Vagina (tissue), 2 donors: ENCODE results near the gene POU2F1.

ENCODE experiments used
- POLR2A ChIP-seq, 2 donors: fragments of 450-650 bp; IDR thresholded peaks; one replicate each; pipeline ENCODE4 v1.6.1; 2017; ENCODE audit warnings: antibody characterized with exemption in 2 of 2, mild to moderate bottlenecking in 2 of 2, moderate library complexity in 2 of 2
- POLR2AphosphoS5 ChIP-seq, 2 donors: sonication (generic); formaldehyde crosslinking; IDR thresholded peaks; one replicate each; pipeline ENCODE4 v1.9.0; 2017; ENCODE audit warnings: antibody characterized with exemption in 2 of 2, mild to moderate bottlenecking in 2 of 2, low read depth in 1 of 2; ENCODE audit not compliant: insufficient read depth in 1 of 2
- TF ChIP-seq, protein P1 (sequence below), 3 experiments: fragments of 450-650 bp in 2 of 3; fragments of 200-600 bp in 1 of 3; sonication (generic) in 1 of 3; IDR thresholded peaks; one replicate each; pipeline ENCODE4 v1.5.1; 2017 to 2019; ENCODE audit warnings: antibody characterized with exemption in 3 of 3, mild to moderate bottlenecking in 2 of 3, moderate library complexity in 2 of 3

DNA sequence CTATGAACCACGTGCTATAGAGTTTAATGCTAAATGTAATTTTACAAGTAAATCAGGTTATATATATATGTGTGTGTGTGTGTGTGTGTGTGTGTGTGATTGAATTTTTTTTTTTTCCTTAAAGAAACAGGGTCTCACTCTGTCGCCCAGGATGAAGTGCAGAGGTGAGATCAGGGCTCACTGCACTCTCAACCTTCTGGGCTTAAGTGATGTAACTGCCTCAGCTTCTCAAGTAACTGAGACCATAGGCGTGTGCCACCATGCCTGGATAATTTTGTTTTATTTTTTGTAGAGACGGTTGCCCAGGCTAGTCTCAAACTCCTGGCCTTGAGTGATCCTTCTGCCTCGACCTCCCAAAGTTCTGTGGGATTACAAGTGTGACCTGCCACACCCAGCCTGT lies 26.3 kb downstream of the POU2F1 start:
- TF ChIP-seq POLR2A (IDR thresholded peaks at IDR 0.05) (no peak), POLR2AphosphoS5 (IDR thresholded peaks at IDR 0.05; ENCODE audit: insufficient read depth in 1 of 2, low read depth in 1 of 2) (no peak)
- TF ChIP-seq, protein P1, sequence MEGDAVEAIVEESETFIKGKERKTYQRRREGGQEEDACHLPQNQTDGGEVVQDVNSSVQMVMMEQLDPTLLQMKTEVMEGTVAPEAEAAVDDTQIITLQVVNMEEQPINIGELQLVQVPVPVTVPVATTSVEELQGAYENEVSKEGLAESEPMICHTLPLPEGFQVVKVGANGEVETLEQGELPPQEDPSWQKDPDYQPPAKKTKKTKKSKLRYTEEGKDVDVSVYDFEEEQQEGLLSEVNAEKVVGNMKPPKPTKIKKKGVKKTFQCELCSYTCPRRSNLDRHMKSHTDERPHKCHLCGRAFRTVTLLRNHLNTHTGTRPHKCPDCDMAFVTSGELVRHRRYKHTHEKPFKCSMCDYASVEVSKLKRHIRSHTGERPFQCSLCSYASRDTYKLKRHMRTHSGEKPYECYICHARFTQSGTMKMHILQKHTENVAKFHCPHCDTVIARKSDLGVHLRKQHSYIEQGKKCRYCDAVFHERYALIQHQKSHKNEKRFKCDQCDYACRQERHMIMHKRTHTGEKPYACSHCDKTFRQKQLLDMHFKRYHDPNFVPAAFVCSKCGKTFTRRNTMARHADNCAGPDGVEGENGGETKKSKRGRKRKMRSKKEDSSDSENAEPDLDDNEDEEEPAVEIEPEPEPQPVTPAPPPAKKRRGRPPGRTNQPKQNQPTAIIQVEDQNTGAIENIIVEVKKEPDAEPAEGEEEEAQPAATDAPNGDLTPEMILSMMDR (IDR thresholded peaks at IDR 0.05), result no peak
